Thyroid gland (tissue), 4 donors: ENCODE results near the gene BRMS1L. TPM values are rescaled to one million over a fixed set of nuclear protein-coding genes. Genes with fewer than 3 reads are reported as not detected.

Source experiments
- DNase-seq, 2 donors: peaks; one replicate each; pipeline ENCODE4 v3.0.0-alpha.2; 2019
- H3K27ac ChIP-seq, 3 donors: fragments of 200-600 bp; sonication (generic); 1 replicate in 2 of 3; 2 replicates in 1 of 3; pipeline ENCODE4 v1.5.1; 2016 to 2019; ENCODE audit warnings: mild to moderate bottlenecking in 1 of 3, moderate library complexity in 1 of 3
- H3K27me3 ChIP-seq: fragments of 200-600 bp; sonication (generic); one replicate; pipeline ENCODE4 v1.5.1; 2019
- H3K36me3 ChIP-seq, 2 donors: fragments of 200-600 bp; sonication (generic); one replicate each; pipeline ENCODE4 v1.5.1; 2016 to 2019
- H3K4me1 ChIP-seq, 2 donors: fragments of 200-600 bp; sonication (generic); one replicate each; pipeline ENCODE4 v1.5.1; 2017 to 2019
- H3K4me3 ChIP-seq, 3 donors: fragments of 200-600 bp; sonication (generic); replicated peaks in 1 of 3; 1 replicate in 2 of 3; 2 replicates in 1 of 3; pipeline ENCODE4 v1.5.1; 2016; ENCODE audit warnings: mild to moderate bottlenecking in 1 of 3
- H3K9me3 ChIP-seq: fragments of 200-600 bp; sonication (generic); one replicate; pipeline ENCODE4 v1.5.1; 2017
- POLR2A ChIP-seq, 2 donors: fragments of 450-650 bp; IDR thresholded peaks; one replicate each; pipeline ENCODE4 v1.6.1; 2017; ENCODE audit warnings: antibody characterized with exemption in 2 of 2, mild to moderate bottlenecking in 2 of 2, moderate library complexity in 1 of 2
- WGBS, 2 donors: methylation state at CpG; one replicate each; pipeline ENCODE4 v1.1.5; 2017; 5-methylcytosine and 5-hydroxymethylcytosine counted together
- intact Hi-C: fragments of 100-400 bp; cut with DNase I; formaldehyde crosslinking; loops from one replicate; pipeline ENCODE4 v1.15.1; 2023
- total RNA-seq, 4 donors: library from RNA; depleted of rRNA; stranded (reverse); fragments of >200 nt; gene quantifications; one replicate each; pipeline ENCODE4 v1.2.3, GENCODE V29; 2016
- TF ChIP-seq, protein P1 (sequence below), 6 experiments: fragments of 200-600 bp in 3 of 6; fragments of 450-650 bp in 3 of 6; sonication (generic) in 3 of 6; IDR thresholded peaks; one replicate each; pipeline ENCODE4 v1.5.1; 2016 to 2019; ENCODE audit warnings: antibody characterized with exemption in 6 of 6, mild to moderate bottlenecking in 2 of 6, inconsistent platforms in 1 of 6, moderate library complexity in 1 of 6

Gene BRMS1L
- total RNA-seq, 4 donors from 2014 or later = 6.0 to 10.6 (median 8.3) TPM

DNA sequence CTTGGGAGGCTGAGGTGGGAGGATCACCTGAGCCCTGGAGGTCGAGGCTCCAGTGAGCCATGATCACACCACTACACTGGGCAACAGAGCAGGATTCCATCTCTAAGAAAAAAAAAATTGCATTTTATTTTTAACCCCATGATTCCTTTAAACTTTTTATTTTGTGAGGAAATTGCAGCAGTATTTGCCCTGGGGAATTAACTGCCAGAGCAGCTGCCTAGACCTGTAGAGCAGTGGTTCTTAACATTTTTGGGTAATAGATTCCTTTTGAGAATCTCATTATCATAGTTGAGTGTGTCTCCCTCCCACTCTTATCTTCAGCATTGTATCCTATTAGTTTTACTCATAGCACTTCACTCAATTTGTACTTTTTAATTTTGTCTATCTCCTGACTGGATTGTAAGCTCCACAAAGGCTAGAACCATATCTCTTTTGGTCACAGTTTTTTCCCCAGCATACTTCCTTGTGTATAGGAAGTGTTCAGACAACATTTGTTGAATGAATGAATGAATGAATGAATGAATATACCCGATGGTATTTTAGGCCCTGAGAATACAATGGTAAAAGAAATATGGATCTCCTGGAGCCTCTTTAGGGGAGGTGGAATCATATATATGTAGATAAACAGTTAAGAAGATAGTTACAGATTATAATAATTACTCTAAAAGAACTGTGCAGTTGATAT, 40.6 kb downstream of the BRMS1L start:
- intact Hi-C loops = no loop called here

GRCh38 chr14:35867280-35867629, 41.1 kb downstream of the BRMS1L start:
- Histone ChIP-seq H3K27me3 (no peaks in the 10 kb centered on the region), H3K27ac (no peak overlapping the region), H3K36me3 (peaks cover 13 to 15% of the 10 kb centered on the region in 2 donors), H3K4me3 (no peak overlapping the region), H3K9me3 (no peaks in the 10 kb centered on the region), H3K4me1 (no peaks in the 10 kb centered on the region)
- WGBS, 2 donors = 74 to 80% methylated on average over 2 of the region's 2 CpGs
- intact Hi-C loops = no loop called here
- DNase-seq = no peak
- TF ChIP-seq POLR2A (IDR thresholded peaks at IDR 0.05) = no peak
- TF ChIP-seq, protein P1, sequence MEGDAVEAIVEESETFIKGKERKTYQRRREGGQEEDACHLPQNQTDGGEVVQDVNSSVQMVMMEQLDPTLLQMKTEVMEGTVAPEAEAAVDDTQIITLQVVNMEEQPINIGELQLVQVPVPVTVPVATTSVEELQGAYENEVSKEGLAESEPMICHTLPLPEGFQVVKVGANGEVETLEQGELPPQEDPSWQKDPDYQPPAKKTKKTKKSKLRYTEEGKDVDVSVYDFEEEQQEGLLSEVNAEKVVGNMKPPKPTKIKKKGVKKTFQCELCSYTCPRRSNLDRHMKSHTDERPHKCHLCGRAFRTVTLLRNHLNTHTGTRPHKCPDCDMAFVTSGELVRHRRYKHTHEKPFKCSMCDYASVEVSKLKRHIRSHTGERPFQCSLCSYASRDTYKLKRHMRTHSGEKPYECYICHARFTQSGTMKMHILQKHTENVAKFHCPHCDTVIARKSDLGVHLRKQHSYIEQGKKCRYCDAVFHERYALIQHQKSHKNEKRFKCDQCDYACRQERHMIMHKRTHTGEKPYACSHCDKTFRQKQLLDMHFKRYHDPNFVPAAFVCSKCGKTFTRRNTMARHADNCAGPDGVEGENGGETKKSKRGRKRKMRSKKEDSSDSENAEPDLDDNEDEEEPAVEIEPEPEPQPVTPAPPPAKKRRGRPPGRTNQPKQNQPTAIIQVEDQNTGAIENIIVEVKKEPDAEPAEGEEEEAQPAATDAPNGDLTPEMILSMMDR (IDR thresholded peaks at IDR 0.05) = no peak

More for the DNA sequence above, 40.6 kb downstream of the BRMS1L start:
- Histone ChIP-seq H3K4me3 (no peak overlapping the region), H3K9me3 (no peaks in the 10 kb centered on the region), H3K27me3 (no peaks in the 10 kb centered on the region), H3K36me3 (peaks cover 13 to 15% of the 10 kb centered on the region in 2 donors), H3K4me1 (no peaks in the 10 kb centered on the region), H3K27ac (no peak overlapping the region)
- TF ChIP-seq, protein P1 (IDR thresholded peaks at IDR 0.05) = no peak
- TF ChIP-seq POLR2A (IDR thresholded peaks at IDR 0.05) = no peak
- no peak for DNase-seq
- 80 to 84% methylated on average over 2 of the region's 2 CpGs for WGBS, 2 donors

GRCh38 chr14:35875296-35875695, 49.2 kb downstream of the BRMS1L start:
- peaks cover 0 to 4% of the 10 kb centered on the region in 2 donors for H3K4me1 ChIP-seq
- TF ChIP-seq POLR2A (IDR thresholded peaks at IDR 0.05) = no peak
- TF ChIP-seq, protein P1 (IDR thresholded peaks at IDR 0.05) = no peak
- H3K4me3 ChIP-seq = no peak overlapping the region
- H3K27ac ChIP-seq = no peak overlapping the region
- H3K27me3 ChIP-seq = no peaks in the 10 kb centered on the region
- no peak for DNase-seq
- no peaks in the 10 kb centered on the region for H3K9me3 ChIP-seq
- 72 to 80% methylated on average over 2 of the region's 2 CpGs for WGBS, 2 donors
- intact Hi-C loops = loop anchor here (5.0 kb wide), 1 partner anchor 197 kb away; no protein-coding TSS in a partner anchor
- no peaks in the 10 kb centered on the region for H3K36me3 ChIP-seq

- H3K4me1 ChIP-seq = peaks cover 0 to 4% of the 10 kb centered on the region in 2 donors
- no peaks in the 10 kb centered on the region for H3K36me3 ChIP-seq
- no peak overlapping the region for H3K4me3 ChIP-seq
- H3K27me3 ChIP-seq = no peaks in the 10 kb centered on the region
- intact Hi-C loops = loop anchor here (5.0 kb wide), 1 partner anchor 195 kb away; no protein-coding TSS in a partner anchor
- H3K9me3 ChIP-seq = no peaks in the 10 kb centered on the region
- H3K27ac ChIP-seq = no peak overlapping the region
- TF ChIP-seq, protein P1 (IDR thresholded peaks at IDR 0.05) = no peak
- TF ChIP-seq POLR2A (IDR thresholded peaks at IDR 0.05) = no peak
- no peak for DNase-seq
- WGBS, 2 donors = 98% methylated on average over 3 of the region's 3 CpGs
Measured at GRCh38 chr14:35877276-35877675, 51.1 kb downstream of the BRMS1L start.
